Fibroblast of lung (primary cell): ENCODE results near the gene CDC42SE2. TPM values are rescaled to one million over a fixed set of nuclear protein-coding genes. Genes with fewer than 3 reads are reported as not detected.

ENCODE experiments used
- DNase-seq, 2 donors: peaks; one replicate each; pipeline versions ENCODE4 v3.0.0 to v3.0.0-alpha.2; 2010; ENCODE audit warnings: low read depth in 2 of 2
- H2AFZ ChIP-seq: 2 replicates; pipeline ENCODE4 v1.5.1; 2012; ENCODE audit warnings: low read length, control low read depth, inconsistent platforms
- H3K27ac ChIP-seq: 2 replicates; pipeline ENCODE4 v1.5.1; 2011; ENCODE audit warnings: low read length, control low read depth; ENCODE audit not compliant: insufficient read depth
- H3K27me3 ChIP-seq: 2 replicates; pipeline ENCODE4 v1.5.1; 2011; ENCODE audit warnings: mild to moderate bottlenecking, low read length; ENCODE audit not compliant: control insufficient read depth, insufficient read depth
- H3K36me3 ChIP-seq: 2 replicates; pipeline ENCODE4 v1.5.1; 2011; ENCODE audit warnings: low read length; ENCODE audit not compliant: control insufficient read depth, insufficient read depth
- H3K4me1 ChIP-seq: 2 replicates; pipeline ENCODE4 v1.5.1; 2011; ENCODE audit warnings: low read length; ENCODE audit not compliant: control insufficient read depth, insufficient read depth; ENCODE audit errors: extremely low read depth
- H3K4me2 ChIP-seq: 2 replicates; pipeline ENCODE4 v1.5.1; 2011; ENCODE audit warnings: low read length, control low read depth; ENCODE audit not compliant: insufficient read depth; ENCODE audit errors: extremely low read depth
- H3K4me3 ChIP-seq, 4 experiments: fragments of 200-600 bp in 1 of 4; sonication (generic) in 1 of 4; replicated peaks in 1 of 4; 2 replicates each; pipeline ENCODE4 v1.5.1; 2011 to 2016; ENCODE audit warnings: low read length in 4 of 4, low read depth in 3 of 4, mild to moderate bottlenecking in 3 of 4, control low read depth in 2 of 4, inconsistent platforms in 1 of 4, mixed read lengths in 1 of 4; ENCODE audit not compliant: insufficient read depth in 1 of 4; ENCODE audit errors: control extremely low read depth in 1 of 4
- H3K79me2 ChIP-seq: 2 replicates; pipeline ENCODE4 v1.5.1; 2012; ENCODE audit warnings: mild to moderate bottlenecking, low read length, inconsistent platforms; ENCODE audit not compliant: control insufficient read depth, insufficient read depth
- H3K9ac ChIP-seq: 2 replicates; pipeline ENCODE4 v1.5.1; 2011; ENCODE audit warnings: mild to moderate bottlenecking, low read length, control low read depth; ENCODE audit not compliant: insufficient read depth
- H3K9me3 ChIP-seq: 2 replicates; pipeline ENCODE4 v1.5.1; 2012; ENCODE audit warnings: low read depth, low read length; ENCODE audit not compliant: control insufficient read depth, insufficient read depth
- H4K20me1 ChIP-seq: 2 replicates; pipeline ENCODE4 v1.5.1; 2011; ENCODE audit warnings: low read length; ENCODE audit not compliant: control insufficient read depth, insufficient read depth; ENCODE audit errors: extremely low read depth
- EZH2 ChIP-seq: IDR thresholded peaks from 2 replicates; pipeline ENCODE4 v1.5.1; 2012; ENCODE audit warnings: low read length, control low read depth, mild to moderate bottlenecking; ENCODE audit errors: missing control alignments
- polyA plus RNA-seq, 2 donors: library from polyadenylated mRNA; depleted of rRNA in 1 of 2; stranded (reverse) in 1 of 2; unstranded in 1 of 2; fragments of >200 nt; gene quantifications; 2 replicates each; pipeline ENCODE4 v1.2.1, GENCODE V29; 2011 to 2012; ENCODE audit warnings: missing spikeins in 1 of 2
- total RNA-seq: library from RNA; depleted of rRNA; stranded (reverse); fragments of >200 nt; gene quantifications from 2 replicates; pipeline ENCODE4 v1.2.1, GENCODE V29; 2014
- TF ChIP-seq, protein P1 (sequence below), 2 donors: IDR thresholded peaks in 1 of 2; conservative IDR thresholded peaks in 1 of 2; 1 replicate in 1 of 2; 2 replicates in 1 of 2; pipeline ENCODE4 v1.5.1; 2011 to 2012; ENCODE audit warnings: low read length in 2 of 2, control low read depth in 1 of 2, inconsistent platforms in 1 of 2, low read depth in 1 of 2, mild to moderate bottlenecking in 1 of 2

CDC42SE2 gene
- total and polyA plus RNA-seq, 2 donors (not counting 1 experiment from before 2014, with no cell fraction given), result 26.1 to 26.5 TPM

DNA sequence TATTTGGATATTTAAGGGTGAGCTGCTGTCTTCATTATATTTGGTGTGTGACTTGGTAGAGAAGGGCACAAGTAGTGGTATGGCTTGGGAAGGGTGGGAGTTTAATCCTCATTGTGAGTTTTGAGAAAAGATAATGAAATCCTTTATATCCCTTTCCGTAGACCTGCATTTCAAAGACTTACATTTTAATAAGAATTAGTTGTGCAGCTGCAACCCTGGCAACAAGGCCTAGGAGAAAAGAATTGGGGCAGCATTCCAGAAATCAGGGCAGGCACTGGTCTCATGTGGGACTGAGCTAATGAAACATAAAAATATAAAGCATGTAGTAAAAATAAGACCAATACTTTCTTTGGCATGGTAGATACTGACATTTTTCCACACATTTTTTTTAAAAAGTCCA lies 60.5 kb downstream of the CDC42SE2 start:
- no peak overlapping the region for H3K9ac ChIP-seq
- no peaks in the 10 kb centered on the region for H4K20me1 ChIP-seq
- no peak overlapping the region for H3K4me3 ChIP-seq
- no peaks in the 10 kb centered on the region for H3K36me3 ChIP-seq
- no peaks in the 10 kb centered on the region for H3K27me3 ChIP-seq
- DNase-seq, result no peak
- no peak overlapping the region for H3K4me2 ChIP-seq
- H2AFZ ChIP-seq, result no peak overlapping the region
- H3K27ac ChIP-seq, result no peak overlapping the region
- TF ChIP-seq, protein P1, sequence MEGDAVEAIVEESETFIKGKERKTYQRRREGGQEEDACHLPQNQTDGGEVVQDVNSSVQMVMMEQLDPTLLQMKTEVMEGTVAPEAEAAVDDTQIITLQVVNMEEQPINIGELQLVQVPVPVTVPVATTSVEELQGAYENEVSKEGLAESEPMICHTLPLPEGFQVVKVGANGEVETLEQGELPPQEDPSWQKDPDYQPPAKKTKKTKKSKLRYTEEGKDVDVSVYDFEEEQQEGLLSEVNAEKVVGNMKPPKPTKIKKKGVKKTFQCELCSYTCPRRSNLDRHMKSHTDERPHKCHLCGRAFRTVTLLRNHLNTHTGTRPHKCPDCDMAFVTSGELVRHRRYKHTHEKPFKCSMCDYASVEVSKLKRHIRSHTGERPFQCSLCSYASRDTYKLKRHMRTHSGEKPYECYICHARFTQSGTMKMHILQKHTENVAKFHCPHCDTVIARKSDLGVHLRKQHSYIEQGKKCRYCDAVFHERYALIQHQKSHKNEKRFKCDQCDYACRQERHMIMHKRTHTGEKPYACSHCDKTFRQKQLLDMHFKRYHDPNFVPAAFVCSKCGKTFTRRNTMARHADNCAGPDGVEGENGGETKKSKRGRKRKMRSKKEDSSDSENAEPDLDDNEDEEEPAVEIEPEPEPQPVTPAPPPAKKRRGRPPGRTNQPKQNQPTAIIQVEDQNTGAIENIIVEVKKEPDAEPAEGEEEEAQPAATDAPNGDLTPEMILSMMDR (conservative IDR thresholded peaks at IDR 0.05 in 1 of 2, IDR thresholded peaks at IDR 0.05 in 1 of 2; ENCODE audit: low read depth in 1 of 2, low read length in 2 of 2), result no peak
- no peak for TF ChIP-seq EZH2
- H3K4me1 ChIP-seq, result peaks cover 4% of the 10 kb centered on the region
- peaks cover 12% of the 10 kb centered on the region for H3K79me2 ChIP-seq
- H3K9me3 ChIP-seq, result no peaks in the 10 kb centered on the region

DNA sequence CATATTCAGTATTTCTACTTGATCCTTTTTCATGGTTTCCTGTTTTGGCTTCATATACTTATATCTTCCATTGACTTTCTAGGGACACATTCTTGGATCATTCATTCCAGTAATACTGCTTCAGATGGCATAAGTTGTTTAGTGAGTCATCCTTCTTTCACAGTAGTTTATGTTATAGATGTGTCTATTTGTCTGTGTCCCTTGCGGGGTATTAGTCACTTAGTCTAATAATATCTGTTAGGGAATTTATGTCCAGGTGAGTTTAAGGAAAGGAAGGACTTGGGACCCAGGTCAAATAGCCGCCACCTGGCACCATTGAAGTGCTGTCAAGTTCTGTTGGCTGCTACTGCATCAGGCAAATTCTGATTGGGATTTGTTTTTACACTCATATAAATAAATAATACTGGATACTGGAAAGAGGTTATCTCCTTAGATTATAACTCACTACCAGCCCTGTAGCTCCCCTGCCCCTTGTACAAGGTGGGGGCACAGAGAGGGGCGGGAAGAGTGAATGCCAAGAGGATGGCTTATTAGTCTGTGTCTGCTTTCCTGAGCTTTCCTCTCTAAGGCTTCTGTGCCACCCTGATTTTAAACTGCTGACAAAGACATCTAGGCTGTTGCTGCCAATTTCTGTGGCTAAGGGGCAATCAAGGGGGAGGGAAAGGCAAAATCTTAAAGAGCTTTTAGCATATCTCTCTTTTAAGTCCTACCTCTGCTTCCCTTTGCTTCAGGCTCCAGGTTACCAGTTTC lies 64.9 kb downstream of the CDC42SE2 start:
- no peak overlapping the region for H3K4me3 ChIP-seq
- no peak overlapping the region for H3K9ac ChIP-seq
- TF ChIP-seq EZH2, result no peak
- TF ChIP-seq, protein P1 (conservative IDR thresholded peaks at IDR 0.05 in 1 of 2, IDR thresholded peaks at IDR 0.05 in 1 of 2; ENCODE audit: low read depth in 1 of 2, low read length in 2 of 2), result no peak
- H4K20me1 ChIP-seq, result no peaks in the 10 kb centered on the region
- peaks cover 4% of the 10 kb centered on the region for H3K4me1 ChIP-seq
- no peaks in the 10 kb centered on the region for H3K36me3 ChIP-seq
- H3K27ac ChIP-seq, result no peak overlapping the region
- H3K27me3 ChIP-seq, result no peaks in the 10 kb centered on the region
- no peak overlapping the region for H3K4me2 ChIP-seq
- no peaks in the 10 kb centered on the region for H3K9me3 ChIP-seq
- peak; percentile 65 to 76 for DNase-seq
- peaks cover 13% of the 10 kb centered on the region for H3K79me2 ChIP-seq
- no peak overlapping the region for H2AFZ ChIP-seq

- Histone ChIP-seq H3K36me3 (no peaks in the 10 kb centered on the region), H4K20me1 (no peaks in the 10 kb centered on the region), H3K27ac (no peak overlapping the region), H3K4me2 (no peak overlapping the region), H3K79me2 (peaks cover 11% of the 10 kb centered on the region), H3K27me3 (no peaks in the 10 kb centered on the region), H3K9me3 (no peaks in the 10 kb centered on the region), H2AFZ (no peak overlapping the region), H3K9ac (no peak overlapping the region), H3K4me1 (peaks cover 4% of the 10 kb centered on the region), H3K4me3 (no peak overlapping the region)
- TF ChIP-seq EZH2, result no peak
- TF ChIP-seq, protein P1 (conservative IDR thresholded peaks at IDR 0.05 in 1 of 2, IDR thresholded peaks at IDR 0.05 in 1 of 2; ENCODE audit: low read depth in 1 of 2, low read length in 2 of 2), result no peak
- DNase-seq, result no peak
Observed at GRCh38 chr5:131329286-131329560, 65.4 kb downstream of the CDC42SE2 start.
